HG02588 (cell line): ENCODE measurements around the gene LUZP1.

Source experiments
- ATAC-seq: cut with Tn5 transposase; IDR thresholded peaks from one replicate; pipeline ENCODE4 v1.9.1; 2021; ENCODE audit warnings: mild to moderate bottlenecking, moderate library complexity; ENCODE audit not compliant: unreplicated experiment

Gene LUZP1

GRCh38 chr1:23035823-23036452 lies 132.7 kb downstream of the LUZP1 start:
- ATAC-seq = no peak
